HG03196 (cell line): ENCODE measurements around the gene TNNI2.

Source experiments
- ATAC-seq: cut with Tn5 transposase; IDR thresholded peaks from one replicate; pipeline ENCODE4 v1.9.1; 2021; ENCODE audit not compliant: unreplicated experiment

The TNNI2 gene

GRCh38 chr11:1857064-1857463, 18.3 kb downstream of the TNNI2 start:
- no peak for ATAC-seq

DNA sequence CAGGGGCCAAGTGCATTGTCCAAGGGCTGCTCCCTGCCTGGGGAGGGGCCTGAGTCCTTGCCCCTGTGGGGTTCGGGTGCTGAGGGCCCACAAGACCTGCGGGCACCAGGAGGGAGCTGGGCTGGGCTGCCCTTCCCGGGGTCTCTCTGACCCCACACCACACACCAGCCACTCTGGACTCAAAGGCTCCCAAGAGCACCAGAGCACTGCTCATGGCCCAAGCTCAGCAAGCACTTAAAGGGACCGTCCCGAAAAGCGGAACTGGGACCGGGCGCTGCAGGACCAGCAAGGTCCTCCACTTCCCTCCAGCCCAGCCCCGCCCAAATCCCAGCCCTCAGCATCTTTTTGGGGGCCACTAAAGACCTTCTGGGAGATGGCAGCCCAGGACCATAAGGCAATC, 19.4 kb downstream of the TNNI2 start:
- no peak for ATAC-seq

DNA sequence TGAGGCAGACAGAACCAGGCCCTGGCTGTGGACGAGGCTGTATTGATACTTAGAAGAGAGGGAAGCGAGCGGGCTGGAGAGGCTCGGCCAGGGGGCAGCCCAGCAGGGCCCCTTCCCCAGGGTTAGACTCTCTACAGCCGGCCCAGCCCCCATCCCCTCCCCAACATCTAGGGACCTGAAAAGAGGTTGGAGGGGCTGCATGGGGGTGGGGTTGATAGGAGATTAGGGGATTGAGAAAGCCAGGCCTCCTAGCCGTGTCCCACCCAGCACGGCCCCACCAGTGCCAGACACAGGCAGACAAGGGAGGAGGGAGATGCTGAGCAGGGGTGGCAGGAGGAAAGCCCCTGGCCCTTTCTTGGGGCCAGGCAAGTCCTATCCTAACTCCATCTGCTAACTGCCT, 19.8 kb downstream of the TNNI2 start:
- ATAC-seq: no peak

DNA sequence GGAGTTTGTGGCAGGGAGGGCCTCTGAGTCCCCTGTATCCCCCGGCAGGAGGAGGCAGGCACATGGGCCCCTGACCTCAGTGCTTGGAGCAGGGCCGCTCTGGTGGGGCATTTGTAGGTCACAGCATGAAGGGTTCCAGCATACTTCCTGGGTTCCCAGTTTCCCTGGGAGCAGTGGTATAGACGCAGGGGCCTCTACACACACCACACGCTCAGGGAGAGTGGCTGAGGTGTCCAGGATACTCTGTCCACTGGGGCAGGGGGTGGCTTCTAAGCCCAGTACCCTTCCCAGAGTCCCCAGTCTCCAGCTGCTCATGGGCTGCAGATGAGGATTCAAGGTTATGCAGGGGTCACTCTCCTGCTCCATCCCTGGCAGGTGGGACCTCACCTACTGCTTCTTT, 20.2 kb downstream of the TNNI2 start:
- no peak for ATAC-seq

DNA sequence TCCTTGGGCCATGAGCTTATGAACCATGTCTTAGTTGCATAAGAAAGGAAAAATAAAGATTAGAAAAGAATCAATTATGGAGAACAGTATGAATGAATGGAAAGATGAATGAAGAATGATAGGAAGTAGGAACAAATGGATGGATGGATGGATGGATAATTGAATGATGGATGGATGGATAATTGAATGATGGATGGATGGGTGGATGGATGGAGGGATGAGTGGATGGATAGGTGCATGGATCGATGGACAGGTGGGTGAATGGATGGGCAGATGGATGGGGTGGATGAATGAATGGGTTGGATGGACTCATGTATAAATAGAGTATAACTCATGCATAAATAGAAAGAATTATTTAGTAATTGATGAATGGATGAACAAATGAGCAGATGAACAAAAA, 21.3 kb downstream of the TNNI2 start:
- ATAC-seq: no peak

DNA sequence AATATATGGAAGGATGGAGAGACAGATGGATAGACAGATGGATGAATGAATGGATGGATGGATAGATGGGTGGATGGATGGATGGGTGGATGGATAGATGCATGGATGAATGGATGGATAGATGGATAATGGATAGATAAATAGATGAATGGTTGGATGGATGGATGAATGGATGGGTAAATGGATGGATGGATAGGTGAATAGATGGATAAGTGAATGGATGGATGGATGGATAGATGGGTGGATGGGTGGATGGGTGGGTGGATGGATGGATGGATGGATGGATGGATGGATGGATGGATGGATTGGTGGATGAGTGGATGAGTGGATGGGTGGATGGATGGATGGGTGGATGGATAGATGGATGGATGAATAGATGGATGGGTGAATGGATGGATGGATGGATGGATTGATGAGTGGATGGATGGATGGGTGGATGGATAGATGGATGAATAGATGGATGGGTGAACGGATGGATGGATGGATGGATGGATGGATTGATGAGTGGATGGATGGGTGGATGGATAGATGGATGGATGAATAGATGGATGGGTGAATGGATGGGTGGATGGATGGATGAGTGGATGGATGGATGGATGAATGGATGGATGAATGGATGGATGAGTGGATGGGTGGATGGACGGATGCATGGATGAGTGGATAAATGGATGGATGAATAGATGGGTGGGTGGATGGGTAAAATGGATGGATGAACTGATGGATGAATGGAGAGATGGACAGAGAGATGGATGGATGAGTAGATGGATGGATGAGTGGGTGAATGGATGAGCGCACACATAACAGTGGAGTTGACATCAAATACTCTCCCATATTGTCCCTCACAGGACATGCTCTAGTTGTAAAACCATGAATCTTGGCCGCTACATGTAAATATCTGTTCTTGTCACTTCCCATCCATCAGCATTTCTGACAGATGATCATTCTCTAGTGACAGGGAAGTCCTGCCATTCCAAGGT, 22.9 kb downstream of the TNNI2 start:
- ATAC-seq: no peak

DNA sequence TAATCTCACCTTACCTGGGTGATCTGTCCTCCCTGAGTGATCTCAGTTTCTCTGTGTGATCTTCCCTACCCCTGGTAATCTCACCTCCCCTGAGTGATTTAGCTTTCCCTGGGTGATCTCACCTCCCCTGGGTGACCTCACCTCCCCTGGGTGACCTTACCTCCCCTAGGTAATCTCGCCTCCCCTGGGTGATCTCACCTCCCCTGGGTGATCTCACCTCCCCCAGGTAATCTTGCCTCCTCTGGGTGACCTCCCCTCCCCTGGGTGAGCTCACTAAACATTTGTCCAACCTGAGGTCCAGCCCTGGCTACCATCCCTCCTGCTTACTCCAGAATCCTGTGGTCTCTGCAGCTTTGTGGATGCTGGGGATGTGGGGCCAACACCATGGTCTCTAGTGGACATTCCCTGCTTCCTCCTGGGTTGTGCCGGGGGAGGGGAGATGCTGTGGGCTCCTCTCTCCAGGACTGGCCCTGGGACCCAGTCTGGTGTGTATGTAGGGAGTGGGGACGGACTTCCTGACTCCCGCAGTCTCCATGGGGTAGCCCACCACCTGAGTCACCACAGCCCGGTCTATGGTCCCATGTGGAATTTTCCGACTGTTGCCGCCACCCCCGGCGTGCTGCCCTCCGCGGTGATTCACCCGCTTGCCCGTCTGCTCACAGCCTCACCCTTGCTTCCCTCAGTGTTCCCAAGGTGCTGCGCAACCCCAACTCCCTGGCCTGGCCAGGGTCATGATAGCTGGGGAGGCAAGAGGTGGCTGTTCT, 24.0 kb downstream of the TNNI2 start:
- ATAC-seq: no peak

DNA sequence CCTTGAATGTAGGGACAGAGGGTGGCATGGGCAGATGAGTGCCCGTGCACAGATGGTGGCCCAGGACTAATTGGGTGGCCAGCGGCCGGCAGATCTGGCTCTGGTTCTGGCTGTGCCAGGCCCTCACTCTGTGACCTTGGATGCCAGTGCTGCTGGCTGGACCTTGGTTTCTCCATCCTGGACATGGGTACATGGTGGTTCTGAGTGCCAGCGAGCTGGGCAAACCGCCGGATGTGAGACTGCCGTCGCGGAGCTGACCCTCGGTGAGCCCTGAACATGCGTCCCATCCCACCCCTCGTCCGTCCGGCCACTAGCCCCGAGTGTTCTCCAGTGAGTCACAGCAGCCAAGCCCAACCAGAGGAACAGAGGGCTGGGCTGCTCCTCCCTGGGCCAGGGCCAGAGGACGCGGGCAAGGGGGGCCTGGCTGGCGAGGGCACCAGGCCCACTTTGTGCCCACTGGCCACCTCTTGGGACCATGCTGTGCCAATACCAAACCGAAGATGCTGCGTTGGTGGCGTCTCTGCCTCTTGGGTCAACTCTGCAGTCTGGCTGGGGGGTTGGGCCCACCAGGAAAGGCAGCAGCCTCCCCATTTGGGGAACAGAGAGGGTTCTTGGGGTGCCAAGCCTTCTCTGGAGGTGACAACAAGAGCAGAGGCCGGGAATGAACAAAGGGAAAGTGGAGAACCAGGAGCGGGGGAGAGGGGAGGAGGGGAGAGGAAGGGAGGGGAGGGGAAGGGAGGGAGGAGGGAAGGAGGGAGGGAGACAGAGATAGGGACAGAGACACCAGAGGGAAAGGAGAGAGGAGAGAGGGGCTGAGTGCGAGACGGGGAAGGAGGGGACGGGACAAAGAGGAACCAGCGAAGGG, 24.8 kb downstream of the TNNI2 start:
- ATAC-seq: no peak

DNA sequence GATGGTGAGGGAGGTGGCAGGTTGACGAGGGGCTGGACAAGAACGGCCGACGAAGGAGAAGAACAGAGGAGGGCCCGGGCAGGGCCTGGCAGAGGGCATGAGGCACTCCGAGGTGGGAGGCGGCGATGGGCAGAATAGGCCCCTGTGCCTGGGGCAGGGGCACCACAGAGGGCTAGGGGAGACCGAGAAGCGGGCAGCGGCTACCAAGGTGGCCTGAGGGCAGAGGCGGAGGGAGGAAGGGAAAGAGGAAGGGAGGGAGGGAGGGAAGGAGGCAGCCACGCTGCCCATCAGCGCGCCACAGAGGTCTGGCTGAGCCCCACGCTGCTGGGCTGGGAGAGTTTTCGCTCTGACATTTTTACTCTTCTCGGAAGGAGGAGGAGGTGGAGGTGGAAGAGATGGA, 25.4 kb downstream of the TNNI2 start:
- ATAC-seq: no peak

DNA sequence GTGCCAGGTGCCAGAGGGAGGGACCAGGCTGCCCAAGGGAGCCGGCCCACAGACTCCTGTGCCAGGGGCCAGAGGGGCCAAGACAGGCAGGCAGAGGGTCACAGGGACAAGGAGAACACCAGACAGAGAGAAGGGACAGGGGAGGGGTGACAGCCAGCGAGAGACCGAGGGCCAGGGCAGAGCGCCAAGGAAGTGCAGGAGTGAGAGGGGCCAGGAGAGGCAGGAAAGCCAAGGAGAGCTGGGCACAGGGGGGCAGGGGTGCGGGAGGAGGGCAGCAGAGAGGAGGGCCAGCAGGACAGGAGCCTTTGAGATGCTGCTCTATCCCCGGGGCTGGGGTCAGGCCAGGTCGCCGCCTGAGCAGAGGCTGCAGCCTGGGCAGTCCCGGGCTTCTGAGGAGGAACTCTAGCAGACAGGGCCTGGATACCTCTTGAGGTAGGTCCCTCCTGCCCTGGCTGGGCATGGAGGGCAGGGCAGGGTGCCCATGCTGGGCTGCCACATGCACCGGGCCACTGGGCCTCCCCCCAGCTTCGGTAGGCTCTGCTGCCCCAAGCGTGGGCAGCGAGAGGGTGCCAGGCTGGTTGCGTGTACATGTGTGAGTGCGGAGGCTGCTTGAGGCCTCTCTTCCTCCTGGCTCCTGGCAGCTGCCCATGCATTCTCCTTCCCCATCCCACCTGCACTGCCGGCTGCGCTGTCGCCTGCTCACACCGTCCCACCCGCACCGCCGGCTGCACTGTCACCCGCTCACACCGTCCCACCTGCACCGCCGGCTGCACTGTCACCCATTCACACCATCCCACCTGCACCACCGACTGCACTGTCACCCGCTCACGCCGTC, 26.3 kb downstream of the TNNI2 start:
- no peak for ATAC-seq

GRCh38 chr11:1866226-1866625, 27.4 kb downstream of the TNNI2 start:
- no peak for ATAC-seq

- ATAC-seq: no peak
Measured at GRCh38 chr11:1866776-1867175, 28.0 kb downstream of the TNNI2 start.

- no peak for ATAC-seq
Measured at GRCh38 chr11:1867381-1867780, 28.6 kb downstream of the TNNI2 start.

- no peak for ATAC-seq
Measured at GRCh38 chr11:1868056-1868635, 29.4 kb downstream of the TNNI2 start.

DNA sequence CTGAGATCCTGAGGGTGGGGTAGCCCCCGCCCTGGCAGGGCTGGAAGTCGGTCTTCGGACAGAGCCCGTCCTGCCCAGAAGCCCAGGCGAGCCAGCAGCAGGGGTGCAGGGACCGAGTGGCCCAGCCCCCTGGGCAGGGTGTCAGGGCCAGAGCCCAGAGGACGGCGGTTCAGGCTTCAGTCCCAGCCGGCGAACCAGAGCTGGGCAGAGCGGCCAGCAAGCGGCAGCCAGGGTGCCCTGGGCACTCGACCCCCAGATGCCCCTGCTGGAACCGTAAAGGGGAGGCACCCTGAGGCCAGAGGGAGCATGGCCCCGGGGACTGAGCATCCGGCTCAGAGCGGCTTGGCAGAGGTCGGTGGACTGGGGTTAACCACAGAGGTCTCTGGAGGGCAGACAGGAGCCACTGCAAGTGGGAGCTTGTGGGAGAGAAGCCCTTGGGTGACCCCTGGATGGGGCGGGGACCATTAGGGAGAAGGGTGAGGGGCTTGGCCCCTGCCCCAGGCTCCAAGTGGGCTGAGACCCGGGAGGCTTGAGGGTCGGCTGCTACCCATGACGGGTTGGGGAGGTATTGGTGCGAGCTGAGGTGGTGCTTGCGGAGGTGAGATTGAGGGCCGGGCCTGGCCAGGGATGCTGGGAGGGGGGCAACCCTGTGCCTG, 30.0 kb downstream of the TNNI2 start:
- ATAC-seq: no peak

GRCh38 chr11:1869427-1870325, 30.9 kb downstream of the TNNI2 start:
- no peak for ATAC-seq

DNA sequence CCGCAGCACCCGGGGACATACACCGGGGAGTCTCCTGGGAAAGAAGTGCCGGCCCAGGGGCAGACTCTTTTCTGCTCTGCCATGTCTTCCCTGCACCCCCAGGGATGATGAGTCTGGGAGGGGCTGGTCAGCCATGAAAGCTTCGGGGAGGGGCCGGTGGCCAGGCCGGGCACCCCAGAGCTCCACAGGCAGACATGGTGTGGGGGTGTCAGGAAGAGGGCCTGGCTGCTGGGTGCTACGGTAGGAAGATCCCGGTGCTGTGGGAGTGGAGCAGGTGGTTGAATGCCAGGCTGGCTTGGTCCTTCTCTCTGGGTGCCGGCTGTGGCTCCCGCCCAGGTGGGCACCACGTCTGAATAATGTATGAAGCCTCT, 31.5 kb downstream of the TNNI2 start:
- ATAC-seq: no peak

GRCh38 chr11:1870721-1871466, 32.1 kb downstream of the TNNI2 start:
- no peak for ATAC-seq
